ENCODE data around the gene KLC1. TPM values are rescaled to one million over a fixed set of nuclear protein-coding genes. Genes with fewer than 3 reads are reported as not detected.
A peak's percentile ranks its signal among the peaks of the same experiment; 100 is the strongest.

The KLC1 gene
- total and polyA plus RNA-seq, 10 of the 15 experiments (the other 5 are each of a cell fraction or from before 2014, with no cell fraction given), result 5.5 to 137 (median 76.1) TPM

DNA sequence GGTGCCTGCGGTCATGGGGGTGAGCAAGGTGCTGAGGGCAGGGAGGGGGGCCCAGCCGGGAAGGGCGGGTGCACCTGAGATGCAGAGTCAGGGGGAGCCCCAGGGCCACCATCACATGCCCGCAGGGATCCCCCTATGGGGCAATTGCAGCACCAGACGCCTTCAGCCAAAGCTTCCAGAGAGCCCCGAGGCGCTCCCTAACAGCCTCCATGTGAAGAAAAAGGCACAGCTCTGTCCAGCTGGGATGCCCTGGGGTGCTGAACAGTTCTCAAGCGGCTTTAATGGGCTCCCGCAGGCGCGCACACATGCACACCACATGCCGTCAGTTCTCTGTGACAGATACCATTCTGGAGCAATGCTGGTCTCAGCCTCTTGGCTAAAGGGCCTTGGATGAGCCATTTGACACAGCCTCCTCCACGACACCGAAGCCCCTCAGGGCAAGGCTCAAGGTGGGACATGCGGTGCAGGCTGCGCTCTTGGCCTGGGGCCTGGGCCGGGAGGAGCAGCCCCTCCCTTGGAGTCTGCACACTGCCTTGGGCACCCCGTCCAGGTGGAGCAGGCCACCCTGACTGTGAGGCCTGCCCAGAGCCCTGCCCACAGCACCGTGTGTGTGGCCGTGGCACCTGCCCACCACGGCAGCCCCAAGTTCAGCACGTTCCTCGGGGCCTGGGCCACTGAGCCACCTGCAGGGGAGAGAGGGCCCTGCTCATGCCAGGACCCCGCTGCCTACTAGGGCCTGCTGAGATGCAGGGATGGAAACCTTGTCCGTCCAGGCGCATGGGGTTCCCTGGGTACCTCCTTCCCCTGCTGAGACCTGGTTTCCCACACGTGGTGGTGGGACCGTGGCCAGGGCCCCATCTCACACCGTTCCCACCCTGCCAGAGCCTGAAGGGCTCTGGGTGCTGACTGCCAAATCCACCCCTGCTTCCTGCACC is 78.6 kb downstream of the KLC1 start (continued):
- TF ChIP-seq, protein P1, sequence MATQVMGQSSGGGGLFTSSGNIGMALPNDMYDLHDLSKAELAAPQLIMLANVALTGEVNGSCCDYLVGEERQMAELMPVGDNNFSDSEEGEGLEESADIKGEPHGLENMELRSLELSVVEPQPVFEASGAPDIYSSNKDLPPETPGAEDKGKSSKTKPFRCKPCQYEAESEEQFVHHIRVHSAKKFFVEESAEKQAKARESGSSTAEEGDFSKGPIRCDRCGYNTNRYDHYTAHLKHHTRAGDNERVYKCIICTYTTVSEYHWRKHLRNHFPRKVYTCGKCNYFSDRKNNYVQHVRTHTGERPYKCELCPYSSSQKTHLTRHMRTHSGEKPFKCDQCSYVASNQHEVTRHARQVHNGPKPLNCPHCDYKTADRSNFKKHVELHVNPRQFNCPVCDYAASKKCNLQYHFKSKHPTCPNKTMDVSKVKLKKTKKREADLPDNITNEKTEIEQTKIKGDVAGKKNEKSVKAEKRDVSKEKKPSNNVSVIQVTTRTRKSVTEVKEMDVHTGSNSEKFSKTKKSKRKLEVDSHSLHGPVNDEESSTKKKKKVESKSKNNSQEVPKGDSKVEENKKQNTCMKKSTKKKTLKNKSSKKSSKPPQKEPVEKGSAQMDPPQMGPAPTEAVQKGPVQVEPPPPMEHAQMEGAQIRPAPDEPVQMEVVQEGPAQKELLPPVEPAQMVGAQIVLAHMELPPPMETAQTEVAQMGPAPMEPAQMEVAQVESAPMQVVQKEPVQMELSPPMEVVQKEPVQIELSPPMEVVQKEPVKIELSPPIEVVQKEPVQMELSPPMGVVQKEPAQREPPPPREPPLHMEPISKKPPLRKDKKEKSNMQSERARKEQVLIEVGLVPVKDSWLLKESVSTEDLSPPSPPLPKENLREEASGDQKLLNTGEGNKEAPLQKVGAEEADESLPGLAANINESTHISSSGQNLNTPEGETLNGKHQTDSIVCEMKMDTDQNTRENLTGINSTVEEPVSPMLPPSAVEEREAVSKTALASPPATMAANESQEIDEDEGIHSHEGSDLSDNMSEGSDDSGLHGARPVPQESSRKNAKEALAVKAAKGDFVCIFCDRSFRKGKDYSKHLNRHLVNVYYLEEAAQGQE (IDR thresholded peaks at IDR 0.05; ENCODE audit: low read depth, low read length), result no peak

DNA sequence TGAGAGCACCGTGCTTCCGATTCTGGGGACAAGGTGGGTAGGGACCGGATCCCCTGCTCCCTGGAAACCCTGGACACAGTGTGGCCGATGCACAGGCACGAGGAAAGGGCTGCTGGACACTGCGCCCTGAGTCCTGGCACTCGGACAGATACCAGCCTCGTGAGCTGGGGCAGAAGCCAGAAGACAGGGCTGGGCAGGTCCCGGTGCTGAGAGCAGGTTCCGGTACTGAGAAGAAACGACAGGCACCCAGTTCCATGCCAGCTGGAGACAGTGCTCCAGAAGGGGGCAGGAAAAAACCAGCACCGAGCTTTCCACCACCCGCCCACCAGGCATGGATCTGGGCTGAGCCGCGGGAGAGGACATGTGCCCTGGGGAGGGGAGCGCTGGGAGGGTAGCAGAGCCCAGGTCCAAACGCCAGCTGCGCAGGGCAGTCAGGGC is 79.8 kb downstream of the KLC1 start:
- H2AFZ ChIP-seq (ENCODE audit: control insufficient read depth, low read depth, low read length), result no peak overlapping the region
- H3K9ac ChIP-seq (ENCODE audit: control insufficient read depth, insufficient read depth, low read length), result no peak overlapping the region
- no TSS peak for BruUV-seq (replicated peaks)
- no peaks in the 10 kb centered on the region for H3K9me3 ChIP-seq (replicated peaks; ENCODE audit: control insufficient read depth, insufficient read depth, low read length)
- ChIA-PET RAD21 (ENCODE audit: unreplicated experiment) (no interaction called here), SMC1A (ENCODE audit: uncharacterized antibody, unreplicated experiment) (no interaction called here), CTCF (interaction anchor here (0.6 kb wide), 1 partner anchor 136 kb away, joined by 3 read pairs; no protein-coding TSS in a partner anchor), POLR2A (no interaction called here)
- H3K36me3 ChIP-seq (ENCODE audit: control insufficient read depth in 2 of 2, insufficient read depth in 2 of 2, low read length in 1 of 2), result peaks cover 8 to 31% of the 10 kb centered on the region in 2 experiments; a peak in 3 of 4 replicates
- H3K27me3 ChIP-seq (replicated peaks in 1 of 2; ENCODE audit: control insufficient read depth in 2 of 2, insufficient read depth in 2 of 2, low read length in 1 of 2), result no peaks in the 10 kb centered on the region
- no peak overlapping the region for H3K27ac ChIP-seq (ENCODE audit: control insufficient read depth, insufficient read depth)
- no peak overlapping the region for H3K4me2 ChIP-seq (ENCODE audit: control insufficient read depth, insufficient read depth)
- H3K4me3 ChIP-seq, result no peak overlapping the region
- ATAC-seq, result no peak
- in situ Hi-C loops (cut with MboI) (no loop called here), intact Hi-C loops (cut with micrococcal nuclease; ENCODE audit: unreplicated experiment) (no loop called here)
- H4K20me1 ChIP-seq (ENCODE audit: control insufficient read depth, insufficient read depth), result no peaks in the 10 kb centered on the region
- 0 out of 2 replicates have a peak, but pooled peaks cover 2% of the 10 kb centered on the region for H3K4me1 ChIP-seq (ENCODE audit: control insufficient read depth, insufficient read depth, low read length)
- TF ChIP-seq, protein P2, sequence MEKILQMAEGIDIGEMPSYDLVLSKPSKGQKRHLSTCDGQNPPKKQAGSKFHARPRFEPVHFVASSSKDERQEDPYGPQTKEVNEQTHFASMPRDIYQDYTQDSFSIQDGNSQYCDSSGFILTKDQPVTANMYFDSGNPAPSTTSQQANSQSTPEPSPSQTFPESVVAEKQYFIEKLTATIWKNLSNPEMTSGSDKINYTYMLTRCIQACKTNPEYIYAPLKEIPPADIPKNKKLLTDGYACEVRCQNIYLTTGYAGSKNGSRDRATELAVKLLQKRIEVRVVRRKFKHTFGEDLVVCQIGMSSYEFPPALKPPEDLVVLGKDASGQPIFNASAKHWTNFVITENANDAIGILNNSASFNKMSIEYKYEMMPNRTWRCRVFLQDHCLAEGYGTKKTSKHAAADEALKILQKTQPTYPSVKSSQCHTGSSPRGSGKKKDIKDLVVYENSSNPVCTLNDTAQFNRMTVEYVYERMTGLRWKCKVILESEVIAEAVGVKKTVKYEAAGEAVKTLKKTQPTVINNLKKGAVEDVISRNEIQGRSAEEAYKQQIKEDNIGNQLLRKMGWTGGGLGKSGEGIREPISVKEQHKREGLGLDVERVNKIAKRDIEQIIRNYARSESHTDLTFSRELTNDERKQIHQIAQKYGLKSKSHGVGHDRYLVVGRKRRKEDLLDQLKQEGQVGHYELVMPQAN (conservative IDR thresholded peaks at IDR 0.05), result no peak
- peak; percentile 37; the same call in 1 of the 2 replicates for TF ChIP-seq POLR2A (IDR thresholded peaks at IDR 0.05; ENCODE audit: low read depth, low read length)
- 97% methylated on average over 17 of the region's 18 CpGs for WGBS (ENCODE audit: insufficient coverage, insufficient replicate concordance, low lambda C conversion rate, missing lambda C conversion rate)
- FAIRE-seq, result no peak
- DNase-seq (ENCODE audit: low read depth, low spot score), result no peak
- H3K79me2 ChIP-seq (ENCODE audit: control insufficient read depth, insufficient read depth, low read length), result peaks cover 14% of the 10 kb centered on the region

Measured in GM12878 (cell line).